ENCODE measurements around the gene SUCLG2.

GRCh38 chr3:67507584-67507983 lies 146.8 kb downstream of the SUCLG2 start:
- TF ChIP-seq EZH2phosphoT487 (IDR thresholded peaks at IDR 0.05; ENCODE audit: borderline replicate concordance, low read length) (no peak), EZH2 (IDR thresholded peaks at IDR 0.05; ENCODE audit: low read length, unreplicated experiment) (no peak)
- TF ChIP-seq, protein P1, sequence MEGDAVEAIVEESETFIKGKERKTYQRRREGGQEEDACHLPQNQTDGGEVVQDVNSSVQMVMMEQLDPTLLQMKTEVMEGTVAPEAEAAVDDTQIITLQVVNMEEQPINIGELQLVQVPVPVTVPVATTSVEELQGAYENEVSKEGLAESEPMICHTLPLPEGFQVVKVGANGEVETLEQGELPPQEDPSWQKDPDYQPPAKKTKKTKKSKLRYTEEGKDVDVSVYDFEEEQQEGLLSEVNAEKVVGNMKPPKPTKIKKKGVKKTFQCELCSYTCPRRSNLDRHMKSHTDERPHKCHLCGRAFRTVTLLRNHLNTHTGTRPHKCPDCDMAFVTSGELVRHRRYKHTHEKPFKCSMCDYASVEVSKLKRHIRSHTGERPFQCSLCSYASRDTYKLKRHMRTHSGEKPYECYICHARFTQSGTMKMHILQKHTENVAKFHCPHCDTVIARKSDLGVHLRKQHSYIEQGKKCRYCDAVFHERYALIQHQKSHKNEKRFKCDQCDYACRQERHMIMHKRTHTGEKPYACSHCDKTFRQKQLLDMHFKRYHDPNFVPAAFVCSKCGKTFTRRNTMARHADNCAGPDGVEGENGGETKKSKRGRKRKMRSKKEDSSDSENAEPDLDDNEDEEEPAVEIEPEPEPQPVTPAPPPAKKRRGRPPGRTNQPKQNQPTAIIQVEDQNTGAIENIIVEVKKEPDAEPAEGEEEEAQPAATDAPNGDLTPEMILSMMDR (conservative IDR thresholded peaks at IDR 0.05; ENCODE audit: low read depth, low read length) = no peak
